HEK293T (cell line): ENCODE data around the gene ZBTB45.
"Not testable (repeated sequence)": the region's sequence is repeated elsewhere in the genome, so short reads cannot be mapped to it uniquely, and the experiment has no call there.

ENCODE experiments used
- CTCF ChIA-PET: fragments of 350-600 bp; formaldehyde crosslinking; extraction: SDS; loops from one replicate; lab custom pipeline; 2021; ENCODE audit warnings: antibody characterized with exemption, inconsistent platforms; lab: Yijun Ruan, JAX
- POLR2A ChIA-PET: fragments of 350-600 bp; formaldehyde crosslinking; extraction: SDS; loops from one replicate; lab custom pipeline; 2020; ENCODE audit warnings: antibody characterized with exemption, inconsistent platforms; lab: Yijun Ruan, JAX
- DNase-seq: peaks from one replicate; pipeline ENCODE4 v3.0.0; 2012; ENCODE audit warnings: mixed read lengths; ENCODE audit errors: extremely low spot score
- ARNT ChIP-seq: fragments of 450-650 bp; IDR thresholded peaks from 2 replicates; pipeline ENCODE4 v1.6.1; 2017; ENCODE audit warnings: mild to moderate bottlenecking
- BHLHE40 ChIP-seq: fragments of 450-650 bp; IDR thresholded peaks from 2 replicates; pipeline ENCODE4 v1.6.1; 2016; ENCODE audit warnings: mild to moderate bottlenecking, moderate library complexity, borderline replicate concordance
- CTBP1 ChIP-seq: fragments of 450-650 bp; IDR thresholded peaks from 2 replicates; pipeline ENCODE4 v1.6.1; 2016; ENCODE audit warnings: borderline replicate concordance
- ELF4 ChIP-seq: fragments of 450-650 bp; IDR thresholded peaks from 2 replicates; pipeline ENCODE4 v1.6.1; 2017; ENCODE audit warnings: antibody characterized with exemption
- FOXA1 ChIP-seq: fragments of 450-650 bp; IDR thresholded peaks from 2 replicates; pipeline ENCODE4 v1.6.1; 2016; ENCODE audit warnings: mild to moderate bottlenecking
- FOXK2 ChIP-seq: fragments of 450-650 bp; IDR thresholded peaks from 2 replicates; pipeline ENCODE4 v1.6.1; 2016; ENCODE audit warnings: mild to moderate bottlenecking
- FOXM1 ChIP-seq: fragments of 450-650 bp; IDR thresholded peaks from 2 replicates; pipeline ENCODE4 v1.6.1; 2017; ENCODE audit warnings: mild to moderate bottlenecking, borderline replicate concordance
- HDGF ChIP-seq: fragments of 450-650 bp; IDR thresholded peaks from 2 replicates; pipeline ENCODE4 v1.6.1; 2017; ENCODE audit warnings: antibody characterized with exemption, borderline replicate concordance
- L3MBTL2 ChIP-seq: fragments of 450-650 bp; conservative IDR thresholded peaks from 2 replicates; pipeline ENCODE4 v1.6.1; 2016; ENCODE audit warnings: mild to moderate bottlenecking
- LEF1 ChIP-seq: fragments of 450-650 bp; IDR thresholded peaks from 2 replicates; pipeline ENCODE4 v1.6.1; 2017; ENCODE audit warnings: mild to moderate bottlenecking, borderline replicate concordance
- NFRKB ChIP-seq: fragments of 450-650 bp; IDR thresholded peaks from 2 replicates; pipeline ENCODE4 v1.6.1; 2016; ENCODE audit warnings: mild to moderate bottlenecking, moderate library complexity
- PKNOX1 ChIP-seq: fragments of 450-650 bp; IDR thresholded peaks from 2 replicates; pipeline ENCODE4 v1.6.1; 2016
- SP1 ChIP-seq: fragments of 450-650 bp; IDR thresholded peaks from 2 replicates; pipeline ENCODE4 v1.6.1; 2017
- SUZ12 ChIP-seq: fragments of 450-650 bp; IDR thresholded peaks from 2 replicates; pipeline ENCODE4 v1.6.1; 2016; ENCODE audit warnings: mild to moderate bottlenecking
- TARDBP ChIP-seq: fragments of 450-650 bp; IDR thresholded peaks from 2 replicates; pipeline ENCODE4 v1.6.1; 2016
- ZNF384 ChIP-seq: fragments of 450-650 bp; IDR thresholded peaks from 2 replicates; pipeline ENCODE4 v1.6.1; 2016

Gene ZBTB45

GRCh38 chr19:58546019-58546530, 26.5 kb upstream of the ZBTB45 start:
- TF ChIP-seq ZNF384: no peak
- no peak for TF ChIP-seq SP1
- TF ChIP-seq HDGF: no peak
- TF ChIP-seq L3MBTL2: no peak
- no peak for TF ChIP-seq NFRKB
- TF ChIP-seq ARNT: no peak
- no peak for DNase-seq
- CTCF ChIA-PET: no interaction called here

GRCh38 chr19:58545286-58546018, 25.8 kb upstream of the ZBTB45 start:
- no peak for TF ChIP-seq PKNOX1
- TF ChIP-seq FOXA1: no peak
- TF ChIP-seq LEF1: no peak
- TF ChIP-seq BHLHE40: no peak
- TF ChIP-seq HDGF: no peak
- no peak for TF ChIP-seq FOXK2
- TF ChIP-seq SP1: no peak
- no peak for TF ChIP-seq TARDBP
- TF ChIP-seq SUZ12: no peak
- no peak for TF ChIP-seq CTBP1
- TF ChIP-seq ZNF384: no peak
- no peak for DNase-seq
- CTCF ChIA-PET: no interaction called here
- POLR2A ChIA-PET: interaction anchor here (1.0 to 3.8 kb wide), 5 partner anchors 9 to 183 kb away, joined by 3 to 96 read pairs (median 6); partner anchors contain the start of genes CHMP2A, ZBTB45 and ZNF497

More at GRCh38 chr19:58546019-58546530, 26.5 kb upstream of the ZBTB45 start:
- POLR2A ChIA-PET: interaction anchor here (1.0 to 3.8 kb wide), 5 partner anchors 8 to 25 kb away, joined by 3 to 96 read pairs (median 4); partner anchors contain the start of genes CHMP2A and ZBTB45

GRCh38 chr19:58544591-58545285, 25.1 kb upstream of the ZBTB45 start:
- DNase-seq: peak; percentile 83
- POLR2A ChIA-PET: interaction anchor here (1.0 to 3.8 kb wide), 20 partner anchors 9 to 182 kb away, joined by 3 to 96 read pairs (median 5); partner anchors contain the start of genes CHMP2A, MZF1, UBE2M and ZBTB45
- no peak for TF ChIP-seq HDGF
- TF ChIP-seq ARNT: peak; percentile 68
- TF ChIP-seq TARDBP: no peak
- peak; percentile 54; the same call in 1 of the 2 replicates for TF ChIP-seq FOXM1
- CTCF ChIA-PET: interaction anchor here (1.3 kb wide), 1 partner anchor 25 kb away, joined by 9 read pairs; the partner anchor contains the start of gene ZBTB45

GRCh38 chr19:58543826-58544590, 24.4 kb upstream of the ZBTB45 start, which contains the start of gene TRIM28:
TSS of gene TRIM28 (plus strand) at chr19:58544064. CDS start at chr19:58544758, 694 bp downstream.
- ChIA-PET POLR2A (interaction anchor here (0.5 to 3.8 kb wide), 23 partner anchors 8 to 383 kb away, joined by 3 to 96 read pairs (median 5); partner anchors contain the start of genes CHMP2A, MZF1, RNF225 and UBE2M), CTCF (interaction anchor here (1.3 kb wide), 1 partner anchor 25 kb away, joined by 9 read pairs; the partner anchor contains the start of gene ZBTB45)
- DNase-seq: peak; percentile 99
- TF ChIP-seq FOXM1 (no peak), ELF4 (peak; percentile 31; the same call in 1 of the 2 replicates), FOXK2 (no peak), NFRKB (no peak)

- POLR2A ChIA-PET: interaction anchor here (1.0 to 3.8 kb wide), 12 partner anchors 11 to 360 kb away, joined by 4 to 96 read pairs (median 8); partner anchors contain the start of genes CHMP2A, MZF1, UBE2M and ZBTB45
- CTCF ChIA-PET, DNase-seq: not testable (repeated sequence)
Observed at GRCh38 chr19:58542641-58543372, 23.2 kb upstream of the ZBTB45 start.

GRCh38 chr19:58539169-58539559, 19.6 kb upstream of the ZBTB45 start:
- DNase-seq, CTCF ChIA-PET, POLR2A ChIA-PET: not testable (repeated sequence)
